Measurements from ENCODE around the gene MT1M.

GRCh38 chr16:56679818-56680217 is 47.4 kb downstream of the MT1M start:
- TF ChIP-seq, protein P1, sequence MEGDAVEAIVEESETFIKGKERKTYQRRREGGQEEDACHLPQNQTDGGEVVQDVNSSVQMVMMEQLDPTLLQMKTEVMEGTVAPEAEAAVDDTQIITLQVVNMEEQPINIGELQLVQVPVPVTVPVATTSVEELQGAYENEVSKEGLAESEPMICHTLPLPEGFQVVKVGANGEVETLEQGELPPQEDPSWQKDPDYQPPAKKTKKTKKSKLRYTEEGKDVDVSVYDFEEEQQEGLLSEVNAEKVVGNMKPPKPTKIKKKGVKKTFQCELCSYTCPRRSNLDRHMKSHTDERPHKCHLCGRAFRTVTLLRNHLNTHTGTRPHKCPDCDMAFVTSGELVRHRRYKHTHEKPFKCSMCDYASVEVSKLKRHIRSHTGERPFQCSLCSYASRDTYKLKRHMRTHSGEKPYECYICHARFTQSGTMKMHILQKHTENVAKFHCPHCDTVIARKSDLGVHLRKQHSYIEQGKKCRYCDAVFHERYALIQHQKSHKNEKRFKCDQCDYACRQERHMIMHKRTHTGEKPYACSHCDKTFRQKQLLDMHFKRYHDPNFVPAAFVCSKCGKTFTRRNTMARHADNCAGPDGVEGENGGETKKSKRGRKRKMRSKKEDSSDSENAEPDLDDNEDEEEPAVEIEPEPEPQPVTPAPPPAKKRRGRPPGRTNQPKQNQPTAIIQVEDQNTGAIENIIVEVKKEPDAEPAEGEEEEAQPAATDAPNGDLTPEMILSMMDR (conservative IDR thresholded peaks at IDR 0.05; ENCODE audit: low read length), result no peak
- TF ChIP-seq EZH2phosphoT487 (IDR thresholded peaks at IDR 0.05; ENCODE audit: borderline replicate concordance), result no peak

Measured in Loucy (cell line).